Right atrium auricular region (tissue), 2 donors: ENCODE measurements around the gene PLLP. TPM values are rescaled to one million over a fixed set of nuclear protein-coding genes. Genes with fewer than 3 reads are reported as not detected.

Experiments
- DNase-seq: peaks from one replicate; pipeline ENCODE4 v3.0.0-alpha.2; 2019; ENCODE audit warnings: low spot score
- H3K27ac ChIP-seq, 2 donors: fragments of 200-600 bp; sonication (generic); 1 replicate in 1 of 2; 2 replicates in 1 of 2; pipeline ENCODE4 v1.5.1; 2016 to 2019
- H3K27me3 ChIP-seq, 2 donors: fragments of 200-600 bp; sonication (generic); one replicate each; pipeline versions ENCODE4 v1.5.1 to v1.6.0; 2017 to 2019
- H3K36me3 ChIP-seq: fragments of 200-600 bp; sonication (generic); one replicate; pipeline ENCODE4 v1.5.1; 2016
- H3K4me1 ChIP-seq, 2 donors: fragments of 200-600 bp; sonication (generic); one replicate each; pipeline versions ENCODE4 v1.5.1 to v1.6.0; 2017 to 2019
- H3K4me3 ChIP-seq, 2 donors: fragments of 200-600 bp; sonication (generic); 1 replicate in 1 of 2; 2 replicates in 1 of 2; pipeline ENCODE4 v1.5.1; 2017 to 2019; ENCODE audit warnings: mild to moderate bottlenecking in 1 of 2, moderate library complexity in 1 of 2
- H3K9me3 ChIP-seq, 2 donors: fragments of 200-600 bp; sonication (generic); one replicate each; pipeline ENCODE4 v1.5.1; 2019
- total RNA-seq, 2 donors: library from RNA; depleted of rRNA; stranded (reverse); fragments of >200 nt; gene quantifications; one replicate each; pipeline ENCODE4 v1.1.0, GENCODE V29; 2016
- TF ChIP-seq, protein P1 (sequence below), 2 donors: fragments of 200-600 bp; sonication (generic); IDR thresholded peaks; one replicate each; pipeline ENCODE4 v1.5.1; 2019; ENCODE audit warnings: antibody characterized with exemption in 2 of 2

Gene PLLP
- total RNA-seq, 2 donors from 2014 or later = 14.4 to 22.4 TPM

DNA sequence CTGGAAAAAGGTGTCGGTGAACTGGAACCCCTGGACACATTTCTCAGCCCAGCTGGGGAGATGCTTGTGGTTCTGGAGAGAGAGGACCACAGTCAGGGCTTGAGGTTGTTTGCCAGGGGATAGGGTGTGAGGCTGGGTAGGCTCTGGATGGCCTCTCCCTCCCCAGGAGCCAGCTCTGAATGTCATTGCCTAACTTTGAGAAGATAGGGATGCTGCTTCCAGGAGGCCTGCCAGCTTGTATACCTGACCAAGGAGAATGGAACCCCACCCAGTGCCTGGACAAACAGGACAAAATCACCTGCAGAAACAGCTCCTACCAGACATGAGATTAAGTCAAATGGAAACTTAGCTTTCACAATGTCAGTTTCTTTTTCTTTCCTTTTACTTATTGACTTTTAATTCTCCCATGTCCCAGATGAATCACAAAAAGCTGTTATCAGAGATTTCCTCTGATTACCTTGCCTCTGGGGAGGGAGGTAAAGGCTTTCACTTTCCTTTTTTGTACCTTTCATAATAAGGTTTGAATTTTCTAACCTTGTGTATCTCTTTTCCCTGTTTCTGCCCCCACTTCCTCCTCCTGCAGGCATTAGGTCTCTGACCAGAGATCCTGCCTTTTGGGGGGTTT lies 29.8 kb upstream of the PLLP start:
- no peak overlapping the region for H3K27ac ChIP-seq
- H3K9me3 ChIP-seq = no peaks in the 10 kb centered on the region
- H3K36me3 ChIP-seq = no peaks in the 10 kb centered on the region
- H3K4me3 ChIP-seq = no peak overlapping the region
- no peaks in the 10 kb centered on the region for H3K27me3 ChIP-seq
- peaks cover 0 to 32% of the 10 kb centered on the region in 2 donors for H3K4me1 ChIP-seq
- peak; percentile 52 for DNase-seq
- TF ChIP-seq, protein P1, sequence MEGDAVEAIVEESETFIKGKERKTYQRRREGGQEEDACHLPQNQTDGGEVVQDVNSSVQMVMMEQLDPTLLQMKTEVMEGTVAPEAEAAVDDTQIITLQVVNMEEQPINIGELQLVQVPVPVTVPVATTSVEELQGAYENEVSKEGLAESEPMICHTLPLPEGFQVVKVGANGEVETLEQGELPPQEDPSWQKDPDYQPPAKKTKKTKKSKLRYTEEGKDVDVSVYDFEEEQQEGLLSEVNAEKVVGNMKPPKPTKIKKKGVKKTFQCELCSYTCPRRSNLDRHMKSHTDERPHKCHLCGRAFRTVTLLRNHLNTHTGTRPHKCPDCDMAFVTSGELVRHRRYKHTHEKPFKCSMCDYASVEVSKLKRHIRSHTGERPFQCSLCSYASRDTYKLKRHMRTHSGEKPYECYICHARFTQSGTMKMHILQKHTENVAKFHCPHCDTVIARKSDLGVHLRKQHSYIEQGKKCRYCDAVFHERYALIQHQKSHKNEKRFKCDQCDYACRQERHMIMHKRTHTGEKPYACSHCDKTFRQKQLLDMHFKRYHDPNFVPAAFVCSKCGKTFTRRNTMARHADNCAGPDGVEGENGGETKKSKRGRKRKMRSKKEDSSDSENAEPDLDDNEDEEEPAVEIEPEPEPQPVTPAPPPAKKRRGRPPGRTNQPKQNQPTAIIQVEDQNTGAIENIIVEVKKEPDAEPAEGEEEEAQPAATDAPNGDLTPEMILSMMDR (IDR thresholded peaks at IDR 0.05) = no peak

GRCh38 chr16:57313509-57313908 lies 29.0 kb upstream of the PLLP start:
- Histone ChIP-seq H3K27me3 (no peaks in the 10 kb centered on the region), H3K27ac (no peak overlapping the region), H3K4me3 (no peak overlapping the region), H3K9me3 (no peaks in the 10 kb centered on the region), H3K36me3 (no peaks in the 10 kb centered on the region), H3K4me1 (peaks cover 0 to 30% of the 10 kb centered on the region in 2 donors)
- no peak for DNase-seq
- TF ChIP-seq, protein P1 (IDR thresholded peaks at IDR 0.05) = no peak

- peak; percentile 36 for DNase-seq
- TF ChIP-seq, protein P1 (IDR thresholded peaks at IDR 0.05) = no peak
Observed at GRCh38 chr16:57310801-57311200, 26.3 kb upstream of the PLLP start.

GRCh38 chr16:57308041-57308440 lies 23.6 kb upstream of the PLLP start:
- no peak overlapping the region for H3K4me3 ChIP-seq
- TF ChIP-seq, protein P1 (IDR thresholded peaks at IDR 0.05) = no peak
- peaks cover 0 to 14% of the 10 kb centered on the region in 2 donors for H3K4me1 ChIP-seq
- H3K27ac ChIP-seq = no peak overlapping the region
- no peaks in the 10 kb centered on the region for H3K36me3 ChIP-seq
- H3K9me3 ChIP-seq = no peaks in the 10 kb centered on the region
- DNase-seq = peak; percentile 30
- no peaks in the 10 kb centered on the region for H3K27me3 ChIP-seq

More at GRCh38 chr16:57310801-57311200, 26.3 kb upstream of the PLLP start:
- Histone ChIP-seq H3K4me1 (peaks cover 0 to 11% of the 10 kb centered on the region in 2 donors), H3K4me3 (no peak overlapping the region), H3K27me3 (no peaks in the 10 kb centered on the region), H3K36me3 (no peaks in the 10 kb centered on the region), H3K9me3 (no peaks in the 10 kb centered on the region), H3K27ac (no peak overlapping the region)

DNA sequence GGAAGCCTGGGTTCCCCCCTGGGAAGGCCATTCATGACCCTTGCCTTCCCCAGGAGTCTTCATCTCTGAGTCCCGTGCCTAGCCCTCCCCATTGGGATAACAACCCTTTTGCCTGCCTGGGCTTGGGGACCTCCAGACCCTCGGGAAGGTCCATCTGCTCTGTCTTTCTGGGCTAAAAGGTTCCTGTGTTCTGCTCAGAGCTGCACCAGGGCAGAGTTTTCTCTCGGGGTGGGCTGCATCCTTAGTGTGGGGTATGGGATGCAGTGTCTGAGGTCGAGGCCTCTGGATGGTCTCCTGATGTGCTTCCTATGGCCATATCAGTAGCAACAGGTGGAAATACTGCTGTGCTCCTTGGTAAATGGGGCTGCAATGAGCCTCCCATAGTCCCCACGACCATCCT lies 22.9 kb upstream of the PLLP start:
- Histone ChIP-seq H3K27ac (no peak overlapping the region), H3K36me3 (no peaks in the 10 kb centered on the region), H3K9me3 (no peaks in the 10 kb centered on the region), H3K27me3 (no peaks in the 10 kb centered on the region), H3K4me1 (peaks cover 0 to 14% of the 10 kb centered on the region in 2 donors), H3K4me3 (no peak overlapping the region)
- TF ChIP-seq, protein P1 (IDR thresholded peaks at IDR 0.05) = no peak
- DNase-seq = no peak
